ENCODE data around the gene NTRK1.

DNA sequence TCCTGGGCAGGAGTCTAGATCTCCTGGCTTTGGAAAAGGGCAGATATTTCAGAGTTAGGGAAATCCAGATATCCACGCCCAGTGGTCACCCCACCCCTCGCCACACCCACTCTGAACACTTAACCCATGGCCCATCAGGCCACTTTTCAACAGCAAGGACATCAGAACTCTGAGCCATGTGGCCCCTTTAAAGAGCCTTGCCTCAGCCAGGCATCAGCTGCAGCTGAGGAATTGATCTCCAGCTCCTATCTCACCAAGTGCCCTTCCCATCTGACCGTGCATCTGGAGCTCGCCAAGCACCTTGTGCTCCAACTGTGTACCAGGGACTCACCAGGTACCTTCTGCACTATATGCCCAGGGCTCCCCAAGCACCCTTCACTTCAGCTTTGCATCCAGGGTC lies 23.8 kb upstream of the NTRK1 start:
- TF ChIP-seq EP300 (IDR thresholded peaks at IDR 0.05; ENCODE audit: borderline replicate concordance in 1 of 2, low read depth in 1 of 2, low read length in 1 of 2) (no peak), EZH2phosphoT487 (IDR thresholded peaks at IDR 0.05; ENCODE audit: borderline replicate concordance, low read depth) (no peak), MXI1 (IDR thresholded peaks at IDR 0.05; ENCODE audit: low read depth, low read length) (no peak), SIN3A (IDR thresholded peaks at IDR 0.05; ENCODE audit: borderline replicate concordance, low read depth, low read length) (no peak), RAD21 (IDR thresholded peaks at IDR 0.05; ENCODE audit: low read length) (no peak)
- TF ChIP-seq, protein P1, sequence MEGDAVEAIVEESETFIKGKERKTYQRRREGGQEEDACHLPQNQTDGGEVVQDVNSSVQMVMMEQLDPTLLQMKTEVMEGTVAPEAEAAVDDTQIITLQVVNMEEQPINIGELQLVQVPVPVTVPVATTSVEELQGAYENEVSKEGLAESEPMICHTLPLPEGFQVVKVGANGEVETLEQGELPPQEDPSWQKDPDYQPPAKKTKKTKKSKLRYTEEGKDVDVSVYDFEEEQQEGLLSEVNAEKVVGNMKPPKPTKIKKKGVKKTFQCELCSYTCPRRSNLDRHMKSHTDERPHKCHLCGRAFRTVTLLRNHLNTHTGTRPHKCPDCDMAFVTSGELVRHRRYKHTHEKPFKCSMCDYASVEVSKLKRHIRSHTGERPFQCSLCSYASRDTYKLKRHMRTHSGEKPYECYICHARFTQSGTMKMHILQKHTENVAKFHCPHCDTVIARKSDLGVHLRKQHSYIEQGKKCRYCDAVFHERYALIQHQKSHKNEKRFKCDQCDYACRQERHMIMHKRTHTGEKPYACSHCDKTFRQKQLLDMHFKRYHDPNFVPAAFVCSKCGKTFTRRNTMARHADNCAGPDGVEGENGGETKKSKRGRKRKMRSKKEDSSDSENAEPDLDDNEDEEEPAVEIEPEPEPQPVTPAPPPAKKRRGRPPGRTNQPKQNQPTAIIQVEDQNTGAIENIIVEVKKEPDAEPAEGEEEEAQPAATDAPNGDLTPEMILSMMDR (IDR thresholded peaks at IDR 0.05), result no peak
